GM13976 (cell line): ENCODE results near the gene TRIM25.

Experiments
- DNase-seq: peaks from one replicate; pipeline ENCODE4 v3.0.0; 2012; ENCODE audit warnings: low spot score
- in situ Hi-C: fragments of 300-500 bp; cut with MboI; formaldehyde crosslinking; loops from one replicate; pipeline ENCODE4 v1.12.0; 2022; ENCODE audit warnings: low sequenced_read_pairs, mixed read lengths, inconsistent platforms; ENCODE audit not compliant: unreplicated experiment
- TF ChIP-seq, protein P1 (sequence below): IDR thresholded peaks from 2 replicates; pipeline ENCODE4 v1.5.1; 2012; ENCODE audit warnings: borderline replicate concordance, mild to moderate bottlenecking; ENCODE audit not compliant: insufficient read depth; ENCODE audit errors: extremely low read depth, missing control alignments, control extremely low read depth

Gene TRIM25

DNA sequence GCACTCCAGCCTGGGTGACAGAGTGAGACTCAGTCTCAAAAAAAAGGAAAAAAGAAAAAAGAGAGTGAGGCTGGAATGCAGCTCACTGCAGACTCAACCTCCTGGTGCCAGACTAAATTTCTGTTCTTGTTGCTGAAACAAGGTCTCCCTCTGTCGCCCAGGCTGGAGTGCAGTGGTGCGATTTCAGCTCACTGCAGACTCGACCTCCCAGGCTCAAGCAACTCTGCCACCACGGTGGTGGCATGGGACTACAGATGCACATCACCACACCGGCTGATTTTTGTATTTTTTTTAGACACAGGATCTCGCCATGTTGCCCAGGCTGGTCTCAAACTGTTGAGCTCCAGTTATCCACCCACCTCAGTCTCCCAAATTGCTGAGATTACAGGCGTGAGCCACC is 34.6 kb downstream of the TRIM25 start:
- in situ Hi-C loops = no loop called here
- TF ChIP-seq, protein P1, sequence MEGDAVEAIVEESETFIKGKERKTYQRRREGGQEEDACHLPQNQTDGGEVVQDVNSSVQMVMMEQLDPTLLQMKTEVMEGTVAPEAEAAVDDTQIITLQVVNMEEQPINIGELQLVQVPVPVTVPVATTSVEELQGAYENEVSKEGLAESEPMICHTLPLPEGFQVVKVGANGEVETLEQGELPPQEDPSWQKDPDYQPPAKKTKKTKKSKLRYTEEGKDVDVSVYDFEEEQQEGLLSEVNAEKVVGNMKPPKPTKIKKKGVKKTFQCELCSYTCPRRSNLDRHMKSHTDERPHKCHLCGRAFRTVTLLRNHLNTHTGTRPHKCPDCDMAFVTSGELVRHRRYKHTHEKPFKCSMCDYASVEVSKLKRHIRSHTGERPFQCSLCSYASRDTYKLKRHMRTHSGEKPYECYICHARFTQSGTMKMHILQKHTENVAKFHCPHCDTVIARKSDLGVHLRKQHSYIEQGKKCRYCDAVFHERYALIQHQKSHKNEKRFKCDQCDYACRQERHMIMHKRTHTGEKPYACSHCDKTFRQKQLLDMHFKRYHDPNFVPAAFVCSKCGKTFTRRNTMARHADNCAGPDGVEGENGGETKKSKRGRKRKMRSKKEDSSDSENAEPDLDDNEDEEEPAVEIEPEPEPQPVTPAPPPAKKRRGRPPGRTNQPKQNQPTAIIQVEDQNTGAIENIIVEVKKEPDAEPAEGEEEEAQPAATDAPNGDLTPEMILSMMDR = no peak
- DNase-seq = no peak

DNA sequence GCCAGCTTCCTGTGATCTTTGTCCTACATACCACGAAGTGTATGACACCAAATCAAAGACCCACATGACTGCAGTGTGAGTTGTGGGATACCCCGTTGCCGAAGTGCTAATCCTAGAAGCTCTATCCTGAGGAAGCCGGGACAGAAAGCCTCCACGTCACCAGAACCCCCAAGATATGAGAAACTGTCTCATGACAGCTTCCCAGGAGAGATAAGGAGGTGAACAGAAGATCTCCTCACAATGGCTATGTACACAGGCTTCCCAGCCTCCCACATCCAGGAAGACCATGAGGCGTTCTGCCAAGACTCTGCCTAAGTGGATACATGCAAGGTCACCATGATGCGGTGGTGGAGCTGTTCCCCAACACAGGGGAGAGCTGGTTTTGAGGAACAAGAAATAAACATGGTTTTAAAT is 37.1 kb downstream of the TRIM25 start:
- in situ Hi-C loops = no loop called here
- TF ChIP-seq, protein P1 = no peak
- no peak for DNase-seq

DNA sequence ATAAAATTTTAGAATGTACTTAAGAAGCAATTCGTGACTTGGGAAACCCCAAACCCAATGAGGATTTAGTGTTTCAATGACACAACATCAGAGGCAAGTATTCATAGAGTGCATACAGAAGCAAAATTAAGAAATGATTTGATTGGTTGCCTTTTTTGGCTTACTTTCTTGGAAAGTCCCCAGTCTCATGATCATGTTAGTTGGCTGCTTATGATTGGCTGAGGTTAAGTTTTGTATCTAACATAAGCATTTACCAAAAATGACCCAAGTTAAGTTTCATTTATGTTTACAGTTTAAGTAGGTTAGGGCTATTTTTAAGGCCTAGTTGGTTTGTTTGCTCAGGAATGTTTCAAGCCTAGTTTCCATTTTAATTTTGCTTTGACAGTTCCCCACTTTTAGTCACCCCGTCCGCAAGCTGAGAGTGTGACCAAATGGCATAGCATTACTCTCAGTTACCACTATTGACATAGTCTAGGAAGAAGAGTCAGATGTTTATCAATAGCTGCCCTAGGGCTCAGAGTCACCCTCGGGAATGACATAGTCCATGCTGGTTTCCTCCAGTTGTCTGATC is 43.7 kb downstream of the TRIM25 start:
- in situ Hi-C loops = no loop called here
- DNase-seq = peak; percentile 67
- TF ChIP-seq, protein P1 = no peak

DNA sequence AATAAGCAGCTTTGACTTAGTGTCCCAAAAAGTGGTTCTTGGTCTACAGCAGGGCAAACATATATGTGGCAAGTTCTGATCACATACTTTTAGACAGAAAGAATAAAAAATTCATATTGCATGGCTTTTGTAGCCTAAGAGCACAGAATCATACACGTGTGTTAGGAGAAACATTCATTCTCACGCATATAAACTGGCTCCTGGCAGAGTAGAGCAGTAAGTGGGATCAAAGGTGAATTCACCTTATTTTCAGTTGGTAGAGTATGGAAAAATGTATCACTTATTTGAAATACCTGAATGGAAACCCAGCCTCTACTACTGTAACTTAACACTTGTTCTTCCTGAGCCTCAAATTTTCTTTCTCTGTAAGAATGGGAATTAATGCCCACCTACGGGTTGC is 45.1 kb downstream of the TRIM25 start:
- TF ChIP-seq, protein P1 = no peak
- no peak for DNase-seq
- in situ Hi-C loops = no loop called here

DNA sequence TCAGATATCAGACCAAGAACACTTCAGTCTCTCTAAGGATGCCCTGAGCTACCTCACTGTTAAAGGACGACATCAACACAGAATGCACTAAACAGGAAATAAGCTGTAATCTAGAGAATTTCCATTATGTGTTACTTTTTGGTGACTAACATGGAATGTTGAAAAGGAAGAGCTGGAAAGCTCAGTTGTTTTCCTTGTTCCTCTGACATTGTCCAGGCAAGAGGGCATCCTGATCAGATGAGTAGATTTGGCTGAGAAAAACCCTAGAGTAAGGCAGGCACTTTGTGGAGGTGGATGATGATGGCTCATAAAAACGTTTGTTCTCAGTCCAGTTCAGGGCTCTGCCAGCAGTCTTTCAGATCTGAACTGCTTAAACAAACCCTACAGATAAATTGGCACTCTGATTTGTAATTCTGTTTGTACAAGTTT is 45.9 kb downstream of the TRIM25 start:
- TF ChIP-seq, protein P1 = no peak
- in situ Hi-C loops = no loop called here
- DNase-seq = no peak

DNA sequence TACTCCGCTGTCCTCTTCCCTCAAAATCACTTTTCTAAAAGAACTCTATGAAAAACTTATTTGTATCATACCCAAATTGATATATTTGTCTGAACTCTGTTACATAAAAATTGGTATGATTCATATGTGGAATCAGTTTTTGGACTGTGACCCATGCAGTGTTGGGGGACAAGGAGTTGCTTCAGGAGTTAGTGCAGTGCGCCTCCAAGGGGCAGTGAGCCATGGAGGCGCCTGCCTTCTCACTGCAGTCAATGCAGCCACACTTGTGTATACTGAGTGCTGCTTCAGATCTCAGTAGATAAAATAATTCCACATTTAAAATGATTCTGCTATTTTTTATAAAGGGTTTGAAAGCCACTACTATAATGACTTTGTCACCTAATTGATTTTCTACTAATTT is 47.4 kb downstream of the TRIM25 start:
- TF ChIP-seq, protein P1 = no peak
- in situ Hi-C loops = no loop called here

More for the DNA sequence above, 47.4 kb downstream of the TRIM25 start:
- DNase-seq = no peak
